GM12878 (cell line): ENCODE data around the gene CLIC6. TPM values are rescaled to one million over a fixed set of nuclear protein-coding genes. Genes with fewer than 3 reads are reported as not detected.

ENCODE experiments used
- BHLHE40 ChIP-seq, 2 experiments: fragments of 450-650 bp in 1 of 2; IDR thresholded peaks; 2 replicates each; pipeline ENCODE4 v1.6.1; 2011 to 2017; ENCODE audit warnings: low read depth in 2 of 2, borderline replicate concordance in 1 of 2, improper control_type of control experiment in 1 of 2, low read length in 1 of 2, mild to moderate bottlenecking in 1 of 2
- CBX5 ChIP-seq: sonication (generic); IDR thresholded peaks from 2 replicates; pipeline ENCODE4 v1.6.1; 2016; ENCODE audit warnings: low read depth, moderate library complexity, mild to moderate bottlenecking, inconsistent platforms
- CEBPB ChIP-seq, 2 experiments: fragments of 150-350 bp in 1 of 2; IDR thresholded peaks; 2 replicates each; pipeline ENCODE4 v1.6.1; 2012 to 2014; ENCODE audit warnings: low read depth in 2 of 2, low read length in 2 of 2, borderline replicate concordance in 1 of 2, inconsistent platforms in 1 of 2
- CHD1 ChIP-seq: IDR thresholded peaks from 2 replicates; pipeline ENCODE4 v1.6.1; 2012; ENCODE audit warnings: low read depth, low read length, improper control_type of control experiment
- EZH2 ChIP-seq: IDR thresholded peaks from 2 replicates; pipeline ENCODE4 v1.6.1; 2012; ENCODE audit warnings: low read depth, mild to moderate bottlenecking, control low read depth, inconsistent platforms, low read length, borderline replicate concordance; ENCODE audit not compliant: control insufficient read depth
- GATAD2B ChIP-seq: fragments of 450-650 bp; conservative IDR thresholded peaks from 2 replicates; pipeline ENCODE4 v1.6.1; 2017; ENCODE audit warnings: low read depth, mild to moderate bottlenecking, moderate library complexity
- HSF1 ChIP-seq: fragments of 150-350 bp; IDR thresholded peaks from 2 replicates; pipeline ENCODE4 v1.6.1; 2014; ENCODE audit warnings: mild to moderate bottlenecking, low read depth, low read length
- MAX ChIP-seq: IDR thresholded peaks from 2 replicates; pipeline ENCODE4 v1.6.1; 2012; ENCODE audit warnings: low read depth, low read length, improper control_type of control experiment
- MYC ChIP-seq: IDR thresholded peaks from 2 replicates; pipeline ENCODE4 v1.6.1; 2011; ENCODE audit warnings: mild to moderate bottlenecking, low read length, moderate library complexity, inconsistent platforms; ENCODE audit not compliant: insufficient read depth, insufficient replicate concordance, insufficient read length, severe bottlenecking
- NFYB ChIP-seq: IDR thresholded peaks from 2 replicates; pipeline ENCODE4 v1.6.1; 2011; ENCODE audit warnings: low read depth, mild to moderate bottlenecking, low read length, improper control_type of control experiment, moderate library complexity; ENCODE audit not compliant: insufficient read depth
- PAX5 ChIP-seq: IDR thresholded peaks from 2 replicates; pipeline ENCODE4 v1.6.1; 2011; ENCODE audit warnings: low read depth, low read length, borderline replicate concordance
- POLR2AphosphoS2 ChIP-seq: IDR thresholded peaks from 2 replicates; pipeline ENCODE4 v1.6.1; 2011; ENCODE audit warnings: low read depth, mild to moderate bottlenecking, low read length, improper control_type of control experiment, moderate library complexity
- RUNX3 ChIP-seq: IDR thresholded peaks from 2 replicates; pipeline ENCODE4 v1.6.1; 2012; ENCODE audit warnings: low read length, inconsistent platforms
- ZNF207 ChIP-seq: fragments of 450-650 bp; IDR thresholded peaks from 2 replicates; pipeline ENCODE4 v1.6.1; 2014; ENCODE audit warnings: antibody characterized with exemption, mild to moderate bottlenecking, borderline replicate concordance
- ZNF274 ChIP-seq: IDR thresholded peaks from one replicate; pipeline ENCODE4 v1.8.0; 2011; ENCODE audit not compliant: insufficient read length, insufficient read depth
- ZNF687 ChIP-seq: fragments of 450-650 bp; IDR thresholded peaks from 2 replicates; pipeline ENCODE4 v1.6.1; 2017; ENCODE audit warnings: mild to moderate bottlenecking, moderate library complexity
- polyA plus RNA-seq, 11 experiments: library from polyadenylated mRNA; depleted of rRNA in 4 of 11; unstranded in 6 of 11; stranded (reverse) in 5 of 11; fragments of >200 nt; fragmentation: Nextera tagmentation in 4 of 11; fragmentation: Illumina TruSeq in 1 of 11; extraction: Ambion mirVana in 4 of 11; extraction: Trizol in 1 of 11; gene quantifications; 1 replicate in 1 of 11; 2 replicates in 10 of 11; pipeline versions ENCODE4 v1.2.1 to v1.2.3, GENCODE V29; 2011 to 2016; ENCODE audit warnings: inconsistent platforms in 2 of 11, missing spikeins in 2 of 11, low read depth in 1 of 11
- total RNA-seq, 4 experiments: library from RNA; depleted of rRNA in 3 of 4; stranded (reverse); fragments of >200 nt in 3 of 4; fragmentation: Illumina TruSeq in 1 of 4; extraction: Trizol in 1 of 4; gene quantifications; 2 replicates each; pipeline versions ENCODE4 v1.2.1 to v1.2.3, GENCODE V29; 2013 to 2021
- TF ChIP-seq, protein P1 (sequence below): fragments of 450-650 bp; formaldehyde crosslinking; IDR thresholded peaks from 2 replicates; pipeline ENCODE4 v1.5.0; 2022; ENCODE audit warnings: mild to moderate bottlenecking, missing genetic modification characterization

Gene CLIC6
- total and polyA plus RNA-seq, 10 of the 15 experiments (the other 5 are each of a cell fraction or from before 2014, with no cell fraction given), result 5.7 to 34.1 (median 11.2) TPM

DNA sequence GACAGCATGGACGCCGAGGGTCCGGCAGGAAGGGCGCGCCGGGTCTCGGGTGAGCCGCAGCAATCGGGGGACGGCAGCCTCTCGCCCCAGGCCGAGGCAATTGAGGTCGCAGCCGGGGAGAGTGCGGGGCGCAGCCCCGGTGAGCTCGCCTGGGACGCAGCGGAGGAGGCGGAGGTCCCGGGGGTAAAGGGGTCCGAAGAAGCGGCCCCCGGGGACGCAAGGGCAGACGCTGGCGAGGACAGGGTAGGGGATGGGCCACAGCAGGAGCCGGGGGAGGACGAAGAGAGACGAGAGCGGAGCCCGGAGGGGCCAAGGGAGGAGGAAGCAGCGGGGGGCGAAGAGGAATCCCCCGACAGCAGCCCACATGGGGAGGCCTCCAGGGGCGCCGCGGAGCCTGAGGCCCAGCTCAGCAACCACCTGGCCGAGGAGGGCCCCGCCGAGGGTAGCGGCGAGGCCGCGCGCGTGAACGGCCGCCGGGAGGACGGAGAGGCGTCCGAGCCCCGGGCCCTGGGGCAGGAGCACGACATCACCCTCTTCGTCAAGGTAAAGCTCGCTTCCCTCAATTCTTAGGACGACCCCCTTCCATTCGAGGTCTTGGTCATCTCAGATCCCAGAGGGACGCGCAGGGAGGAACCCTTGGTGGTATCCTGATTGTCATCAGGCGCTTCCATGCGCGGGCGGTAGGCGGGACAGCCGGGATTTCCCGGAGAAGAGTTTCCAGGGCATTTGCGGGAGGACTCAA is 1.6 kb downstream of the CLIC6 start (continued):
- peak; percentile 78 for TF ChIP-seq ZNF687
- no peak for TF ChIP-seq HSF1
- TF ChIP-seq CBX5, result no peak
- TF ChIP-seq ZNF274, result no peak
- no peak for TF ChIP-seq MYC
- TF ChIP-seq RUNX3, result no peak; the same call in 1 of the 2 replicates
- TF ChIP-seq ZNF207, result no peak
- no peak for TF ChIP-seq PAX5
- TF ChIP-seq POLR2AphosphoS2, result no peak
- TF ChIP-seq NFYB, result no peak
- no peak for TF ChIP-seq MAX
- no peak for TF ChIP-seq GATAD2B
- TF ChIP-seq EZH2, result no peak
- no peak for TF ChIP-seq CHD1
- TF ChIP-seq, protein P1, sequence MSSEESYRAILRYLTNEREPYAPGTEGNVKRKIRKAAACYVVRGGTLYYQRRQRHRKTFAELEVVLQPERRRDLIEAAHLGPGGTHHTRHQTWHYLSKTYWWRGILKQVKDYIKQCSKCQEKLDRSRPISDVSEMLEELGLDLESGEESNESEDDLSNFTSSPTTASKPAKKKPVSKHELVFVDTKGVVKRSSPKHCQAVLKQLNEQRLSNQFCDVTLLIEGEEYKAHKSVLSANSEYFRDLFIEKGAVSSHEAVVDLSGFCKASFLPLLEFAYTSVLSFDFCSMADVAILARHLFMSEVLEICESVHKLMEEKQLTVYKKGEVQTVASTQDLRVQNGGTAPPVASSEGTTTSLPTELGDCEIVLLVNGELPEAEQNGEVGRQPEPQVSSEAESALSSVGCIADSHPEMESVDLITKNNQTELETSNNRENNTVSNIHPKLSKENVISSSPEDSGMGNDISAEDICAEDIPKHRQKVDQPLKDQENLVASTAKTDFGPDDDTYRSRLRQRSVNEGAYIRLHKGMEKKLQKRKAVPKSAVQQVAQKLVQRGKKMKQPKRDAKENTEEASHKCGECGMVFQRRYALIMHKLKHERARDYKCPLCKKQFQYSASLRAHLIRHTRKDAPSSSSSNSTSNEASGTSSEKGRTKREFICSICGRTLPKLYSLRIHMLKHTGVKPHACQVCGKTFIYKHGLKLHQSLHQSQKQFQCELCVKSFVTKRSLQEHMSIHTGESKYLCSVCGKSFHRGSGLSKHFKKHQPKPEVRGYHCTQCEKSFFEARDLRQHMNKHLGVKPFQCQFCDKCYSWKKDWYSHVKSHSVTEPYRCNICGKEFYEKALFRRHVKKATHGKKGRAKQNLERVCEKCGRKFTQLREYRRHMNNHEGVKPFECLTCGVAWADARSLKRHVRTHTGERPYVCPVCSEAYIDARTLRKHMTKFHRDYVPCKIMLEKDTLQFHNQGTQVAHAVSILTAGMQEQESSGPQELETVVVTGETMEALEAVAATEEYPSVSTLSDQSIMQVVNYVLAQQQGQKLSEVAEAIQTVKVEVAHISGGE (CRISPR knock-in tag), result no peak
- TF ChIP-seq CEBPB (IDR thresholded peaks at IDR 0.05; ENCODE audit: borderline replicate concordance in 1 of 2, low read depth in 2 of 2, low read length in 2 of 2), result no peak
- 0 out of 4 replicates have a peak, but pooled peaks of 1 of the 2 experiments have one; percentile 7 for TF ChIP-seq BHLHE40 (IDR thresholded peaks at IDR 0.05; ENCODE audit: borderline replicate concordance in 1 of 2, low read depth in 2 of 2, low read length in 1 of 2)
